ENCODE data around the gene RPS25.

GRCh38 chr11:119028346-119029068 lies 10.4 kb upstream of the RPS25 start:
- TF ChIP-seq, protein P1, sequence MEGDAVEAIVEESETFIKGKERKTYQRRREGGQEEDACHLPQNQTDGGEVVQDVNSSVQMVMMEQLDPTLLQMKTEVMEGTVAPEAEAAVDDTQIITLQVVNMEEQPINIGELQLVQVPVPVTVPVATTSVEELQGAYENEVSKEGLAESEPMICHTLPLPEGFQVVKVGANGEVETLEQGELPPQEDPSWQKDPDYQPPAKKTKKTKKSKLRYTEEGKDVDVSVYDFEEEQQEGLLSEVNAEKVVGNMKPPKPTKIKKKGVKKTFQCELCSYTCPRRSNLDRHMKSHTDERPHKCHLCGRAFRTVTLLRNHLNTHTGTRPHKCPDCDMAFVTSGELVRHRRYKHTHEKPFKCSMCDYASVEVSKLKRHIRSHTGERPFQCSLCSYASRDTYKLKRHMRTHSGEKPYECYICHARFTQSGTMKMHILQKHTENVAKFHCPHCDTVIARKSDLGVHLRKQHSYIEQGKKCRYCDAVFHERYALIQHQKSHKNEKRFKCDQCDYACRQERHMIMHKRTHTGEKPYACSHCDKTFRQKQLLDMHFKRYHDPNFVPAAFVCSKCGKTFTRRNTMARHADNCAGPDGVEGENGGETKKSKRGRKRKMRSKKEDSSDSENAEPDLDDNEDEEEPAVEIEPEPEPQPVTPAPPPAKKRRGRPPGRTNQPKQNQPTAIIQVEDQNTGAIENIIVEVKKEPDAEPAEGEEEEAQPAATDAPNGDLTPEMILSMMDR (IDR thresholded peaks at IDR 0.05) = no peak
- TF ChIP-seq EP300 (IDR thresholded peaks at IDR 0.05) (no peak), POLR2A (IDR thresholded peaks at IDR 0.05) (no peak), POLR2AphosphoS5 (IDR thresholded peaks at IDR 0.05) (no peak)
